GM12878 (cell line): Measurements from ENCODE around the gene P2RY11.

Experiments
- BMI1 ChIP-seq: fragments of 450-650 bp; IDR thresholded peaks from 2 replicates; pipeline ENCODE4 v1.6.1; 2016; ENCODE audit warnings: mild to moderate bottlenecking, moderate library complexity, borderline replicate concordance
- HCFC1 ChIP-seq: fragments of 150-350 bp; IDR thresholded peaks from 2 replicates; pipeline ENCODE4 v1.6.1; 2014; ENCODE audit warnings: low read length
- IKZF1 ChIP-seq: fragments of 450-650 bp; conservative IDR thresholded peaks from 2 replicates; pipeline ENCODE4 v1.6.1; 2017; ENCODE audit warnings: antibody characterized with exemption, mild to moderate bottlenecking
- NFYB ChIP-seq: IDR thresholded peaks from 2 replicates; pipeline ENCODE4 v1.6.1; 2011; ENCODE audit warnings: low read depth, mild to moderate bottlenecking, low read length, improper control_type of control experiment, moderate library complexity; ENCODE audit not compliant: insufficient read depth
- POLR2A ChIP-seq: IDR thresholded peaks from 2 replicates; pipeline ENCODE4 v1.6.1; 2011; ENCODE audit warnings: low read depth, mild to moderate bottlenecking, low read length
- TCF3 ChIP-seq: IDR thresholded peaks from 2 replicates; pipeline ENCODE4 v1.6.1; 2012; ENCODE audit warnings: low read depth, mild to moderate bottlenecking, low read length, borderline replicate concordance; ENCODE audit not compliant: insufficient read depth
- TF ChIP-seq, protein P1 (sequence below): fragments of 450-650 bp; IDR thresholded peaks from 2 replicates; pipeline ENCODE4 v1.6.1; 2017; ENCODE audit warnings: antibody characterized with exemption, mild to moderate bottlenecking, moderate library complexity
- TF ChIP-seq, protein P2 (sequence below): IDR thresholded peaks from 2 replicates; pipeline ENCODE4 v1.6.1; 2011; ENCODE audit warnings: low read depth, low read length, improper control_type of control experiment, borderline replicate concordance
- TF ChIP-seq, protein P3 (sequence below): IDR thresholded peaks from 2 replicates; pipeline ENCODE4 v1.6.1; 2012; ENCODE audit warnings: low read depth, low read length, improper control_type of control experiment

GRCh38 chr19:10137751-10138682, 26.5 kb downstream of the P2RY11 start:
- TF ChIP-seq, protein P1, sequence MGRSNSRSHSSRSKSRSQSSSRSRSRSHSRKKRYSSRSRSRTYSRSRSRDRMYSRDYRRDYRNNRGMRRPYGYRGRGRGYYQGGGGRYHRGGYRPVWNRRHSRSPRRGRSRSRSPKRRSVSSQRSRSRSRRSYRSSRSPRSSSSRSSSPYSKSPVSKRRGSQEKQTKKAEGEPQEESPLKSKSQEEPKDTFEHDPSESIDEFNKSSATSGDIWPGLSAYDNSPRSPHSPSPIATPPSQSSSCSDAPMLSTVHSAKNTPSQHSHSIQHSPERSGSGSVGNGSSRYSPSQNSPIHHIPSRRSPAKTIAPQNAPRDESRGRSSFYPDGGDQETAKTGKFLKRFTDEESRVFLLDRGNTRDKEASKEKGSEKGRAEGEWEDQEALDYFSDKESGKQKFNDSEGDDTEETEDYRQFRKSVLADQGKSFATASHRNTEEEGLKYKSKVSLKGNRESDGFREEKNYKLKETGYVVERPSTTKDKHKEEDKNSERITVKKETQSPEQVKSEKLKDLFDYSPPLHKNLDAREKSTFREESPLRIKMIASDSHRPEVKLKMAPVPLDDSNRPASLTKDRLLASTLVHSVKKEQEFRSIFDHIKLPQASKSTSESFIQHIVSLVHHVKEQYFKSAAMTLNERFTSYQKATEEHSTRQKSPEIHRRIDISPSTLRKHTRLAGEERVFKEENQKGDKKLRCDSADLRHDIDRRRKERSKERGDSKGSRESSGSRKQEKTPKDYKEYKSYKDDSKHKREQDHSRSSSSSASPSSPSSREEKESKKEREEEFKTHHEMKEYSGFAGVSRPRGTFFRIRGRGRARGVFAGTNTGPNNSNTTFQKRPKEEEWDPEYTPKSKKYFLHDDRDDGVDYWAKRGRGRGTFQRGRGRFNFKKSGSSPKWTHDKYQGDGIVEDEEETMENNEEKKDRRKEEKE, result no peak
- TF ChIP-seq IKZF1, result no peak
- TF ChIP-seq, protein P2, sequence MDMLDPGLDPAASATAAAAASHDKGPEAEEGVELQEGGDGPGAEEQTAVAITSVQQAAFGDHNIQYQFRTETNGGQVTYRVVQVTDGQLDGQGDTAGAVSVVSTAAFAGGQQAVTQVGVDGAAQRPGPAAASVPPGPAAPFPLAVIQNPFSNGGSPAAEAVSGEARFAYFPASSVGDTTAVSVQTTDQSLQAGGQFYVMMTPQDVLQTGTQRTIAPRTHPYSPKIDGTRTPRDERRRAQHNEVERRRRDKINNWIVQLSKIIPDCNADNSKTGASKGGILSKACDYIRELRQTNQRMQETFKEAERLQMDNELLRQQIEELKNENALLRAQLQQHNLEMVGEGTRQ, result no peak
- peak; percentile 34 for TF ChIP-seq POLR2A
- TF ChIP-seq NFYB, result no peak
- no peak for TF ChIP-seq HCFC1
- TF ChIP-seq TCF3, result no peak
- TF ChIP-seq, protein P3, sequence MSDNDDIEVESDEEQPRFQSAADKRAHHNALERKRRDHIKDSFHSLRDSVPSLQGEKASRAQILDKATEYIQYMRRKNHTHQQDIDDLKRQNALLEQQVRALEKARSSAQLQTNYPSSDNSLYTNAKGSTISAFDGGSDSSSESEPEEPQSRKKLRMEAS, result no peak
- no peak for TF ChIP-seq BMI1
